GM18951 (cell line): ENCODE measurements around the gene HOMEZ.

Source experiments
- POLR2A ChIP-seq: IDR thresholded peaks from 4 replicates; pipeline ENCODE4 v1.6.1; 2011; ENCODE audit warnings: mild to moderate bottlenecking; ENCODE audit not compliant: insufficient read length, insufficient read depth; ENCODE audit errors: extremely low read depth
- in situ Hi-C: fragments of 300-500 bp; cut with MboI; formaldehyde crosslinking; loops from one replicate; pipeline ENCODE4 v1.12.0; 2022; ENCODE audit warnings: low sequenced_read_pairs, mixed read lengths, inconsistent platforms; ENCODE audit not compliant: unreplicated experiment

The HOMEZ gene

GRCh38 chr14:23301288-23301968, 15.5 kb upstream of the HOMEZ start:
- in situ Hi-C loops: no loop called here
- TF ChIP-seq POLR2A: peak; percentile 56

GRCh38 chr14:23300687-23301223, 14.8 kb upstream of the HOMEZ start:
- in situ Hi-C loops: no loop called here

GRCh38 chr14:23299986-23300686, 14.2 kb upstream of the HOMEZ start:
- TF ChIP-seq POLR2A: no peak
- in situ Hi-C loops: no loop called here

More at GRCh38 chr14:23300687-23301223, 14.8 kb upstream of the HOMEZ start:
- TF ChIP-seq POLR2A: no peak

GRCh38 chr14:23299211-23299957, 13.5 kb upstream of the HOMEZ start:
- in situ Hi-C loops: no loop called here
- no peak for TF ChIP-seq POLR2A

- in situ Hi-C loops: no loop called here
- no peak for TF ChIP-seq POLR2A
These were observed 11.8 kb upstream of the HOMEZ start for GRCh38 chr14:23297611-23298277.

GRCh38 chr14:23297096-23297495, 11.2 kb upstream of the HOMEZ start:
- no peak for TF ChIP-seq POLR2A
- in situ Hi-C loops: no loop called here

GRCh38 chr14:23296012-23296777, 10.3 kb upstream of the HOMEZ start:
- no peak for TF ChIP-seq POLR2A
- in situ Hi-C loops: no loop called here

GRCh38 chr14:23294734-23295561, 9.0 kb upstream of the HOMEZ start:
- no peak for TF ChIP-seq POLR2A
- in situ Hi-C loops: no loop called here

- no peak for TF ChIP-seq POLR2A
- in situ Hi-C loops: no loop called here
These were observed 1.1 kb upstream of the HOMEZ start for GRCh38 chr14:23286902-23287479.

GRCh38 chr14:23285530-23286019, 357 bp downstream of the HOMEZ start:
- in situ Hi-C loops: no loop called here
- TF ChIP-seq POLR2A: no peak

- TF ChIP-seq POLR2A: no peak
- in situ Hi-C loops: no loop called here
These were observed 1.0 kb downstream of the HOMEZ start for GRCh38 chr14:23284654-23285529.
